Sigmoid colon (tissue), 7 donors: ENCODE data around the gene TRIM66. TPM values are rescaled to one million over a fixed set of nuclear protein-coding genes. Genes with fewer than 3 reads are reported as not detected.

Experiments
- DNase-seq: peaks from one replicate; pipeline ENCODE4 v3.0.0-alpha.2; 2019
- H3K27ac ChIP-seq, 4 donors: fragments of 200-600 bp; sonication (generic); one replicate each; pipeline ENCODE4 v1.5.1; 2016 to 2019; ENCODE audit warnings: mild to moderate bottlenecking in 1 of 4
- H3K27me3 ChIP-seq, 3 donors: fragments of 200-600 bp; sonication (generic); one replicate each; pipeline ENCODE4 v1.5.1; 2019; ENCODE audit warnings: mild to moderate bottlenecking in 1 of 3
- H3K36me3 ChIP-seq, 4 donors: fragments of 200-600 bp; sonication (generic); one replicate each; pipeline ENCODE4 v1.5.1; 2016 to 2019
- H3K4me1 ChIP-seq, 4 donors: fragments of 200-600 bp; sonication (generic); one replicate each; pipeline ENCODE4 v1.5.1; 2017 to 2019
- H3K4me3 ChIP-seq, 4 donors: fragments of 200-600 bp; sonication (generic); one replicate each; pipeline ENCODE4 v1.5.1; 2017 to 2019; ENCODE audit warnings: mild to moderate bottlenecking in 2 of 4, moderate library complexity in 1 of 4
- H3K9me3 ChIP-seq, 4 donors: fragments of 200-600 bp in 3 of 4; sonication (generic) in 3 of 4; one replicate each; pipeline versions ENCODE4 v1.5.1 to v1.6.1; 2013 to 2019
- CTCF ChIP-seq, 4 experiments: fragments of 450-650 bp in 3 of 4; fragments of 200-600 bp in 1 of 4; IDR thresholded peaks; one replicate each; pipeline ENCODE4 v1.5.1; 2016 to 2019; ENCODE audit warnings: antibody characterized with exemption in 4 of 4, mild to moderate bottlenecking in 3 of 4, moderate library complexity in 2 of 4
- EP300 ChIP-seq, 4 donors: sonication (generic); formaldehyde crosslinking; IDR thresholded peaks; one replicate each; pipeline ENCODE4 v1.6.1; 2017; ENCODE audit warnings: antibody characterized with exemption in 4 of 4
- POLR2A ChIP-seq, 2 donors: fragments of 450-650 bp; IDR thresholded peaks; one replicate each; pipeline ENCODE4 v1.6.1; 2016; ENCODE audit warnings: antibody characterized with exemption in 2 of 2, mild to moderate bottlenecking in 2 of 2, moderate library complexity in 2 of 2
- POLR2AphosphoS5 ChIP-seq, 4 donors: sonication (generic); formaldehyde crosslinking; IDR thresholded peaks; one replicate each; pipeline ENCODE4 v1.6.1; 2017; ENCODE audit warnings: antibody characterized with exemption in 4 of 4
- WGBS, 2 donors: extraction: QIAGEN DNeasy Blood & Tissue Kit; methylation state at CpG; one replicate each; pipeline ENCODE4 v1.1.7; 2013; 5-methylcytosine and 5-hydroxymethylcytosine counted together
- intact Hi-C: fragments of 100-400 bp; cut with DNase I; formaldehyde crosslinking; loops from one replicate; pipeline ENCODE4 v1.15.1; 2023
- polyA plus RNA-seq, 3 donors: library from polyadenylated mRNA; stranded (reverse); fragments of 200-250 nt; gene quantifications; one replicate each; pipeline ENCODE4 v1.2.3, GENCODE V29; 2013
- total RNA-seq, 4 donors: library from RNA; depleted of rRNA; stranded (reverse); fragments of >200 nt; gene quantifications; one replicate each; pipeline ENCODE4 v1.1.0, GENCODE V29; 2016
- donor health status: healthy with polysubstance abuse.
- donor health status: Bipolar disorder and iron deficiency.
- donor health status: healthy.

Gene TRIM66
- total and polyA plus RNA-seq, 7 donors, result 0.60 to 24.4 (median 2.8) TPM

GRCh38 chr11:8694137-8694536 is 11.7 kb upstream of the TRIM66 start:
- Histone ChIP-seq H3K27ac (peak overlapping the region in 2 of 4 donors; percentile 23 to 24), H3K27me3 (no peaks in the 10 kb centered on the region), H3K4me3 (no peak overlapping the region), H3K9me3 (no peaks in the 10 kb centered on the region), H3K36me3 (peaks cover 53 to 80% (median 75%) of the 10 kb centered on the region in 4 donors), H3K4me1 (peaks cover 0 to 8% (median 3%) of the 10 kb centered on the region in 4 donors)
- TF ChIP-seq POLR2A (IDR thresholded peaks at IDR 0.05) (no peak), CTCF (IDR thresholded peaks at IDR 0.05) (no peak), POLR2AphosphoS5 (IDR thresholded peaks at IDR 0.05) (no peak), EP300 (IDR thresholded peaks at IDR 0.05) (no peak)
- 77 to 88% methylated on average over 5 of the region's 5 CpGs for WGBS, 2 donors
- intact Hi-C loops, result no loop called here
- DNase-seq, result no peak

GRCh38 chr11:8693555-8693954 is 11.1 kb upstream of the TRIM66 start:
- Histone ChIP-seq H3K36me3 (peaks cover 49 to 74% (median 69%) of the 10 kb centered on the region in 4 donors), H3K27ac (peak overlapping the region in 2 of 4 donors; percentile 23 to 24), H3K9me3 (no peaks in the 10 kb centered on the region), H3K4me1 (peaks cover 0 to 7% (median 3%) of the 10 kb centered on the region in 4 donors), H3K27me3 (no peaks in the 10 kb centered on the region), H3K4me3 (no peak overlapping the region)
- intact Hi-C loops, result no loop called here
- WGBS, 2 donors, result 91 to 94% methylated on average over 7 of the region's 7 CpGs
- TF ChIP-seq POLR2AphosphoS5 (IDR thresholded peaks at IDR 0.05), result no peak
- DNase-seq, result peak; percentile 61

- peaks cover 49 to 70% (median 65%) of the 10 kb centered on the region in 4 donors for H3K36me3 ChIP-seq
- no peak overlapping the region for H3K4me3 ChIP-seq
- intact Hi-C loops, result no loop called here
- H3K27me3 ChIP-seq, result no peaks in the 10 kb centered on the region
- WGBS, 2 donors, result 92 to 93% methylated on average over 6 of the region's 6 CpGs
- peaks cover 0 to 12% (median 8%) of the 10 kb centered on the region in 4 donors for H3K4me1 ChIP-seq
- H3K27ac ChIP-seq, result peak overlapping the region in 2 of 4 donors; percentile 23 to 24
- H3K9me3 ChIP-seq, result no peaks in the 10 kb centered on the region
- no peak for TF ChIP-seq CTCF (IDR thresholded peaks at IDR 0.05)
- no peak for DNase-seq
These were observed 10.6 kb upstream of the TRIM66 start for GRCh38 chr11:8693010-8693551.

- Histone ChIP-seq H3K4me3 (no peak overlapping the region), H3K27ac (peak overlapping the region in 1 of 4 donors; percentile 8), H3K27me3 (no peaks in the 10 kb centered on the region), H3K4me1 (peaks cover 0 to 19% (median 13%) of the 10 kb centered on the region in 4 donors), H3K9me3 (no peaks in the 10 kb centered on the region), H3K36me3 (peaks cover 45 to 65% (median 58%) of the 10 kb centered on the region in 4 donors)
- intact Hi-C loops, result no loop called here
- no peak for TF ChIP-seq EP300 (IDR thresholded peaks at IDR 0.05)
- no peak for TF ChIP-seq POLR2AphosphoS5 (IDR thresholded peaks at IDR 0.05)
- TF ChIP-seq CTCF (IDR thresholded peaks at IDR 0.05), result no peak
- TF ChIP-seq POLR2A (IDR thresholded peaks at IDR 0.05), result no peak
- DNase-seq, result no peak
- 63 to 78% methylated on average over 3 of the region's 3 CpGs for WGBS, 2 donors
These were observed 10.0 kb upstream of the TRIM66 start for GRCh38 chr11:8692417-8692816.

- H3K9me3 ChIP-seq, result no peaks in the 10 kb centered on the region
- peak overlapping the region in 2 of 4 donors; percentile 8 to 11 for H3K27ac ChIP-seq
- H3K4me3 ChIP-seq, result no peak overlapping the region
- DNase-seq, result no peak
- TF ChIP-seq POLR2A (IDR thresholded peaks at IDR 0.05) (no peak), POLR2AphosphoS5 (IDR thresholded peaks at IDR 0.05) (no peak), CTCF (IDR thresholded peaks at IDR 0.05) (no peak), EP300 (IDR thresholded peaks at IDR 0.05) (no peak)
- peaks cover 39 to 59% (median 52%) of the 10 kb centered on the region in 4 donors for H3K36me3 ChIP-seq
- peaks cover 0 to 20% (median 13%) of the 10 kb centered on the region in 4 donors for H3K4me1 ChIP-seq
- intact Hi-C loops, result no loop called here
- no peaks in the 10 kb centered on the region for H3K27me3 ChIP-seq
- WGBS, 2 donors, result 88 to 94% methylated on average over 6 of the region's 6 CpGs
These were observed 9.1 kb upstream of the TRIM66 start for GRCh38 chr11:8691601-8692000.
